HepG2 (cell line): ENCODE results near the gene RRBP1.

ENCODE experiments used
- EZH2 ChIP-seq: conservative IDR thresholded peaks from 2 replicates; pipeline ENCODE4 v1.6.1; 2012; ENCODE audit warnings: mild to moderate bottlenecking, low read depth, low read length, moderate library complexity
- FOSL1 ChIP-seq: sonication (generic); formaldehyde crosslinking; IDR thresholded peaks from 2 replicates; pipeline ENCODE4 v1.9.0; 2021; ENCODE audit warnings: missing genetic modification reagents, borderline replicate concordance
- MEF2D ChIP-seq: sonication (generic); formaldehyde crosslinking; IDR thresholded peaks from 2 replicates; pipeline ENCODE4 v1.5.1; 2020; ENCODE audit warnings: mild to moderate bottlenecking, missing genetic modification reagents
- NFE2L2 ChIP-seq: fragments of 150-350 bp; IDR thresholded peaks from 2 replicates; pipeline ENCODE4 v1.6.1; 2014; ENCODE audit warnings: low read length
- POLR2AphosphoS5 ChIP-seq: IDR thresholded peaks from 2 replicates; pipeline ENCODE4 v1.6.1; 2012; ENCODE audit warnings: low read depth, low read length
- STAG1 ChIP-seq: sonication (generic); formaldehyde crosslinking; IDR thresholded peaks from 2 replicates; pipeline ENCODE4 v1.4.0; 2020; ENCODE audit warnings: missing genetic modification reagents
- ZNF331 ChIP-seq: sonication (generic); formaldehyde crosslinking; IDR thresholded peaks from 2 replicates; pipeline ENCODE4 v1.4.0; 2020; ENCODE audit warnings: missing genetic modification reagents
- TF ChIP-seq, protein P1 (sequence below): sonication (generic); formaldehyde crosslinking; IDR thresholded peaks from 2 replicates; pipeline ENCODE4 v1.9.0; 2021; ENCODE audit warnings: missing genetic modification reagents, mild to moderate bottlenecking, borderline replicate concordance
- TF ChIP-seq, protein P2 (sequence below): sonication (generic); formaldehyde crosslinking; IDR thresholded peaks from 2 replicates; pipeline ENCODE4 v1.5.0; 2020; ENCODE audit warnings: mild to moderate bottlenecking, missing genetic modification reagents, moderate library complexity
- TF ChIP-seq, protein P3 (sequence below): sonication (generic); formaldehyde crosslinking; IDR thresholded peaks from 2 replicates; pipeline ENCODE4 v1.5.1; 2020; ENCODE audit warnings: missing genetic modification reagents, mild to moderate bottlenecking, borderline replicate concordance

DNA sequence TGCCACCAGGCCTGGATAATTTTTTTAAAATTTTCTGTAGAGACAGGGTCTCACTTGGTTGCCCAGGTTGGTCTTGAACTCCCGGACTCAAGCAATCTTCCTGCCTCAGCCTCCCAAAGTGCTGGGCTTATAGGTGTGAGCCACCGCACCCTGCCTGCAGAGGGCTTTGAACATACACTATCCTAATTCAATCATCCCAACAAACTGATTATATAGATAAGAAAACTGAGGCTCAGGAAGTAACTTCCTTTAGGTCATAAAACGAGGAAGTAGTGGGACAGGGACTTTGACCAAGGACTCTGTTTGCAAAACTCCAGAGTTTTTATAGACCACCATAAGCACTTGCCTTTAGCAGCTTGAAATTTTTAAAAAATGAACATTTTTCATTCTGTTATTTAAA is 12.7 kb upstream of the RRBP1 start:
- TF ChIP-seq, protein P1, sequence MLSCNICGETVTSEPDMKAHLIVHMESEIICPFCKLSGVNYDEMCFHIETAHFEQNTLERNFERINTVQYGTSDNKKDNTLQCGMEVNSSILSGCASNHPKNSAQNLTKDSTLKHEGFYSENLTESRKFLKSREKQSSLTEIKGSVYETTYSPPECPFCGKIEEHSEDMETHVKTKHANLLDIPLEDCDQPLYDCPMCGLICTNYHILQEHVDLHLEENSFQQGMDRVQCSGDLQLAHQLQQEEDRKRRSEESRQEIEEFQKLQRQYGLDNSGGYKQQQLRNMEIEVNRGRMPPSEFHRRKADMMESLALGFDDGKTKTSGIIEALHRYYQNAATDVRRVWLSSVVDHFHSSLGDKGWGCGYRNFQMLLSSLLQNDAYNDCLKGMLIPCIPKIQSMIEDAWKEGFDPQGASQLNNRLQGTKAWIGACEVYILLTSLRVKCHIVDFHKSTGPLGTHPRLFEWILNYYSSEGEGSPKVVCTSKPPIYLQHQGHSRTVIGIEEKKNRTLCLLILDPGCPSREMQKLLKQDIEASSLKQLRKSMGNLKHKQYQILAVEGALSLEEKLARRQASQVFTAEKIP (CRISPR knock-in tag) = no peak
- TF ChIP-seq, protein P2, sequence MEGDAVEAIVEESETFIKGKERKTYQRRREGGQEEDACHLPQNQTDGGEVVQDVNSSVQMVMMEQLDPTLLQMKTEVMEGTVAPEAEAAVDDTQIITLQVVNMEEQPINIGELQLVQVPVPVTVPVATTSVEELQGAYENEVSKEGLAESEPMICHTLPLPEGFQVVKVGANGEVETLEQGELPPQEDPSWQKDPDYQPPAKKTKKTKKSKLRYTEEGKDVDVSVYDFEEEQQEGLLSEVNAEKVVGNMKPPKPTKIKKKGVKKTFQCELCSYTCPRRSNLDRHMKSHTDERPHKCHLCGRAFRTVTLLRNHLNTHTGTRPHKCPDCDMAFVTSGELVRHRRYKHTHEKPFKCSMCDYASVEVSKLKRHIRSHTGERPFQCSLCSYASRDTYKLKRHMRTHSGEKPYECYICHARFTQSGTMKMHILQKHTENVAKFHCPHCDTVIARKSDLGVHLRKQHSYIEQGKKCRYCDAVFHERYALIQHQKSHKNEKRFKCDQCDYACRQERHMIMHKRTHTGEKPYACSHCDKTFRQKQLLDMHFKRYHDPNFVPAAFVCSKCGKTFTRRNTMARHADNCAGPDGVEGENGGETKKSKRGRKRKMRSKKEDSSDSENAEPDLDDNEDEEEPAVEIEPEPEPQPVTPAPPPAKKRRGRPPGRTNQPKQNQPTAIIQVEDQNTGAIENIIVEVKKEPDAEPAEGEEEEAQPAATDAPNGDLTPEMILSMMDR (CRISPR knock-in tag) = no peak
- TF ChIP-seq NFE2L2 (no peak), FOSL1 (CRISPR knock-in tag) (no peak), EZH2 (no peak), POLR2AphosphoS5 (no peak), ZNF331 (CRISPR knock-in tag) (no peak), MEF2D (CRISPR knock-in tag) (no peak), STAG1 (CRISPR knock-in tag) (0 out of 2 replicates have a peak, but pooled peaks have one; percentile 22)
- TF ChIP-seq, protein P3, sequence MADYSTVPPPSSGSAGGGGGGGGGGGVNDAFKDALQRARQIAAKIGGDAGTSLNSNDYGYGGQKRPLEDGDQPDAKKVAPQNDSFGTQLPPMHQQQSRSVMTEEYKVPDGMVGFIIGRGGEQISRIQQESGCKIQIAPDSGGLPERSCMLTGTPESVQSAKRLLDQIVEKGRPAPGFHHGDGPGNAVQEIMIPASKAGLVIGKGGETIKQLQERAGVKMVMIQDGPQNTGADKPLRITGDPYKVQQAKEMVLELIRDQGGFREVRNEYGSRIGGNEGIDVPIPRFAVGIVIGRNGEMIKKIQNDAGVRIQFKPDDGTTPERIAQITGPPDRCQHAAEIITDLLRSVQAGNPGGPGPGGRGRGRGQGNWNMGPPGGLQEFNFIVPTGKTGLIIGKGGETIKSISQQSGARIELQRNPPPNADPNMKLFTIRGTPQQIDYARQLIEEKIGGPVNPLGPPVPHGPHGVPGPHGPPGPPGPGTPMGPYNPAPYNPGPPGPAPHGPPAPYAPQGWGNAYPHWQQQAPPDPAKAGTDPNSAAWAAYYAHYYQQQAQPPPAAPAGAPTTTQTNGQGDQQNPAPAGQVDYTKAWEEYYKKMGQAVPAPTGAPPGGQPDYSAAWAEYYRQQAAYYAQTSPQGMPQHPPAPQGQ (CRISPR knock-in tag) = no peak
